Thoracic aorta (tissue), 2 donors: ENCODE results near the gene GALNT6. TPM values are rescaled to one million over a fixed set of nuclear protein-coding genes. Genes with fewer than 3 reads are reported as not detected.

Experiments used
- ATAC-seq: fragments of 150-250 bp; one replicate; pipeline ENCODE4 v1.8.0; 2017; ENCODE audit warnings: low read depth; ENCODE audit not compliant: insufficient number of reproducible peaks, low FRiP score
- DNase-seq: peaks from one replicate; pipeline ENCODE4 v3.0.0-alpha.2; 2020; ENCODE audit warnings: low spot score
- H3K27ac ChIP-seq, 2 donors: fragments of 200-600 bp; sonication (generic); 1 replicate in 1 of 2; 2 replicates in 1 of 2; pipeline ENCODE4 v1.5.1; 2016; ENCODE audit warnings: mild to moderate bottlenecking in 2 of 2, moderate library complexity in 2 of 2
- H3K27me3 ChIP-seq: fragments of 200-600 bp; sonication (generic); replicated peaks from 2 replicates; pipeline ENCODE4 v1.6.0; 2016; ENCODE audit warnings: mild to moderate bottlenecking; ENCODE audit not compliant: insufficient read depth
- H3K36me3 ChIP-seq: fragments of 200-600 bp; sonication (generic); one replicate; pipeline ENCODE4 v1.5.1; 2016
- H3K4me1 ChIP-seq, 2 donors: fragments of 200-600 bp; sonication (generic); 1 replicate in 1 of 2; 2 replicates in 1 of 2; pipeline versions ENCODE4 v1.5.1 to v1.6.0; 2016; ENCODE audit warnings: low read depth in 2 of 2, mild to moderate bottlenecking in 1 of 2; ENCODE audit not compliant: control insufficient read depth in 1 of 2
- H3K4me3 ChIP-seq: fragments of 200-600 bp; sonication (generic); 2 replicates; pipeline ENCODE4 v1.5.1; 2016; ENCODE audit warnings: mild to moderate bottlenecking
- H3K9me3 ChIP-seq: fragments of 200-600 bp; sonication (generic); 2 replicates; pipeline ENCODE4 v1.5.1; 2016
- CTCF ChIP-seq: fragments of 200-600 bp; sonication (generic); IDR thresholded peaks from one replicate; pipeline ENCODE4 v1.5.1; 2019; ENCODE audit warnings: antibody characterized with exemption
- total RNA-seq, 2 donors: library from RNA; depleted of rRNA; stranded (reverse); fragments of >200 nt; gene quantifications; one replicate each; pipeline versions ENCODE4 v1.1.0 to v1.2.3, GENCODE V29; 2016

The GALNT6 gene
- total RNA-seq, 2 donors from 2014 or later = 9.9 to 11.5 TPM

GRCh38 chr12:51328587-51328986, 62.6 kb downstream of the GALNT6 start:
- Histone ChIP-seq H3K9me3 (no peaks in the 10 kb centered on the region), H3K4me3 (no peak overlapping the region), H3K27me3 (no peaks in the 10 kb centered on the region), H3K27ac (no peak overlapping the region), H3K36me3 (no peaks in the 10 kb centered on the region), H3K4me1 (peaks cover 0 to 15% of the 10 kb centered on the region in 2 donors)
- no peak for ATAC-seq
- no peak for TF ChIP-seq CTCF
- DNase-seq = no peak

DNA sequence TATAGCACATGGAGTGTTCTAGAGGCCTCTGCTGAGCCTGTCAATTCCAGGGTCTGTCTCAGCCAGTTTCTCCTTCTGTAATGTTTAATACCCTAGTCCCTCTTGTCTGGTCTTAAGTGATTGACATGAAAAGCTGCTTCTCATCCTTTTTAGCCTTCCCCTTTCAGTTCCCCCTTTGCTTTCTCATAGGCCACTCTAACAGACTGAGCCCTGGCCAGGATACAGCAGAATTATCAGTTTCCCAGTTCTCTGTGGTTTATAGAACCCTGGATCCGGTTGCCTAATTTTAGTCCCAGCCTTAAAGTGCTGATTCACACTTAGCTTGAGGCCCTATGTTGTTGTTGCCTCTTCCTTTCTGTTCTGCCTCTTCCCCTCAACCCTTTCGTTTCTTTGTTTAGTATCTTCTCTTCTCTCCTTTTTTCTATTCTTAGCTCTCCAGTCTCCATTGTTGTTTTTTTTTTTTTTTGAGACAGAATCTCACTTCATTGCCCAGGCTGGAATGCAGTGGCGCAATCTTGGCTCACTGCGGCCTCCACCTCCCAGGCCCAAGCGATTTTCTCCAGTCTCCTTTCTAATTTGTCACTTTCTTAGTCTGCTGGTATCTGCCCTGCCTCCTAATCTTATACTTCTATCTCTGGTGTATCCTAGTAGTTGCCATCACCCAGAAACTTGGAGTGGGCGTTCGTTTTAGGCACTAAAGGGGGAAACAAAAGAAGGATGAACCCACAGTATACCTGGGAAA, 64.3 kb downstream of the GALNT6 start:
- DNase-seq = no peak
- Histone ChIP-seq H3K36me3 (no peaks in the 10 kb centered on the region), H3K4me1 (peaks cover 0 to 15% of the 10 kb centered on the region in 2 donors), H3K4me3 (no peak overlapping the region), H3K27me3 (no peaks in the 10 kb centered on the region), H3K27ac (peak overlapping the region; percentile 38 to 40), H3K9me3 (no peaks in the 10 kb centered on the region)
- ATAC-seq = peak; percentile 48
- TF ChIP-seq CTCF = no peak

DNA sequence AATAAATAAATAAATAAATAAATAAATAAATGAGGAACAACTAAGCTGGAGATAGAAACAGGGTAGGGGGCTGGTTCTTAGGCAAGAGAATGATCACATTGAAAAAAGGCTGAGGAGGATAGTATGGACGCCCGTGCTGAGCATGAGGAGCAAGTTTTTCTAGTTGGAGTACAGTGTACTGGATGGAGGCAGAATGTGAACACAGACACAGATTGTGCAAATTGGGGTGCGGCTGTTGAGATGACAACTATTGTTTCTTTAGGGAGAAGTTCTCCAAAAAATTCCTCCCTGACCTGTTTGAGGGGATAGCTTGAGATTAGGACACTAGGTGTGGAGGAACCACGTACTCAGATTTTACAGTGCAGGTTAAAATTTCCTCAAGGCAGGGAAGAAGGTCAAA, 66.3 kb downstream of the GALNT6 start:
- H3K4me1 ChIP-seq = peaks cover 0 to 15% of the 10 kb centered on the region in 2 donors
- DNase-seq = no peak
- no peaks in the 10 kb centered on the region for H3K9me3 ChIP-seq
- H3K36me3 ChIP-seq = no peaks in the 10 kb centered on the region
- TF ChIP-seq CTCF = no peak
- no peak for ATAC-seq
- H3K27ac ChIP-seq = no peak overlapping the region
- H3K4me3 ChIP-seq = no peak overlapping the region
- no peaks in the 10 kb centered on the region for H3K27me3 ChIP-seq

- Histone ChIP-seq H3K27ac (peak within 1 kb of the TSS in 1 of 2 donors; percentile 41), H3K4me3 (peak within 1 kb of the TSS; percentile 65), H3K9me3 (no peaks in the 10 kb centered on the region), H3K4me1 (peaks cover 0 to 15% of the 10 kb centered on the region in 2 donors), H3K27me3 (no peaks in the 10 kb centered on the region), H3K36me3 (no peaks in the 10 kb centered on the region)
- DNase-seq = no peak
- no peak for ATAC-seq
- no peak for TF ChIP-seq CTCF
Observed at GRCh38 chr12:51323966-51324895, 67.0 kb downstream of the GALNT6 start, which contains the start of gene BIN2. Gene BIN2, minus strand, starts transcription at chr12:51324174. Its CDS starts 72 bp downstream, at chr12:51324102.
